ENCODE data around the gene TCF7L2.

The TCF7L2 gene

GRCh38 chr10:113129117-113129516 lies 179.1 kb downstream of the TCF7L2 start:
- Mint-ChIP-seq H3K27me3 (peaks cover 18 to 26% of the 10 kb centered on the region in 2 donors), H3K27ac (no peak overlapping the region), H3K4me1 (ENCODE audit: low read depth in 2 of 2) (peaks cover 3 to 5% of the 10 kb centered on the region in 2 donors), H3K36me3 (ENCODE audit: insufficient read depth) (peaks cover 6% of the 10 kb centered on the region), H3K4me3 (no peak overlapping the region), H3K9me3 (no peaks in the 10 kb centered on the region)
- ATAC-seq (replicated peaks), result no peak
- DNase-seq, result no peak

DNA sequence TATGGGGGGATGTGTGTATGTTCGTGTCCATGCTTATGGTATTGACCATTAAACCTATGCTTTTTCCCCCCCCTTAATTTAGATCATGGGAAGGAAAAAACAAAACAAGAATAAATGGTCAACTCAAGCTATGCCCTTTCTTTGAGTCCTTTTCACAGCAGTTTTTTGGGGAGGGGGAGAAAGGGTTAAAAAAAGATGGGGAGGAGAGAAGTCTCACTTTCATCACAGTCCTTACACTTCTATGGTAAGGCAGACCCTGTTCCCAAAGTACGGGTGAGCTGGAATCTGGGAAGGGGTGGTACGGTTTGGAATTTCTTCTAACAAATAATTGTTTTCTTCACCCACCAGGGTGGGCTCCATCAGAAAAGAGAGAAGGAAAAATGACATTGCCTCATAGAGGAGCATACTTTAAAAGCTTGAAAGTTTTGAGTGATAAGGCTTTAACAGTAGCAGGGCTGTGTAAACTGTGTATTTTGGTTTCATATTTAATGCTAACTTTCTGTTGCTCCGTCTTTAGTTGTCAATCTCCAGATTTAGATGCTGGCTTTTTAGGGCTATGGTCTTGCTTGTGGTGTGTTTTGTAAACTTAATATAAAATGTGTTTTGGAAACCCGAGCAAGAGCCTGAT lies 180.1 kb downstream of the TCF7L2 start:
- no peaks in the 10 kb centered on the region for H3K9me3 Mint-ChIP-seq
- ATAC-seq (replicated peaks), result no peak
- no peak overlapping the region for H3K27ac Mint-ChIP-seq
- DNase-seq, result no peak
- peaks cover 3 to 5% of the 10 kb centered on the region in 2 donors for H3K4me1 Mint-ChIP-seq (ENCODE audit: low read depth in 2 of 2)
- H3K4me3 Mint-ChIP-seq, result no peak overlapping the region
- H3K27me3 Mint-ChIP-seq, result peaks cover 11 to 16% of the 10 kb centered on the region in 2 donors
- H3K36me3 Mint-ChIP-seq (ENCODE audit: insufficient read depth), result peaks cover 6% of the 10 kb centered on the region

GRCh38 chr10:113131613-113132261 lies 181.7 kb downstream of the TCF7L2 start:
- DNase-seq (no peak), ATAC-seq (replicated peaks) (no peak)
- Mint-ChIP-seq H3K36me3 (ENCODE audit: insufficient read depth) (peaks cover 3% of the 10 kb centered on the region), H3K4me3 (no peak overlapping the region), H3K9me3 (no peaks in the 10 kb centered on the region), H3K27ac (no peak overlapping the region), H3K4me1 (ENCODE audit: low read depth in 2 of 2) (no peaks in the 10 kb centered on the region), H3K27me3 (peaks cover 6 to 9% of the 10 kb centered on the region in 2 donors)

DNA sequence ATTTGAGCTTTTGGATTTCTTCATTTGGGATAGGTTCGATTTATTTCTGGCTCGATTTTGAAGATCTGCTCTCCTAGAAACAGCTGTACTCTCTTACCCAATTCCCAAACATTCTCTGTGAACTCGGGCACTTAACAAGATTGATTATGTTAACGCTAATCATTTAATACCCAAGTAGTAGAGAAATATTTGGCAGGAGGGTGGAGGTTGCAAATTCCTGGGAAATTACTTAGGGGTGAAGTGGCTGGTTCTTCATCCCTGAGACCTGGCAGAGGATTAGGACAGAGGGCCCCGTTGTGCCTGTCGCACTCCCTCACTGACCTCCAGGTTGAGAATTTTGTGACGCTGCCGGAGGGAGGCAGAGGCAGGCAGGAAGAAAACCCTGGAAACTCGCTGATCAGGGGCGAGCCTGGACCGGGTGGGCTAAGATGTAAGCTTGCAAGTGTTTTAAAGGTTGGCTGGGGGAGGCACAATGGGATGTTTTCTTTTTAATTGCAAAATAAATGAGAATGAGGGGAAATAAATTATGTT lies 182.6 kb downstream of the TCF7L2 start:
- Mint-ChIP-seq H3K4me1 (ENCODE audit: low read depth in 2 of 2) (no peaks in the 10 kb centered on the region), H3K36me3 (ENCODE audit: insufficient read depth) (peaks cover 3% of the 10 kb centered on the region)

DNA sequence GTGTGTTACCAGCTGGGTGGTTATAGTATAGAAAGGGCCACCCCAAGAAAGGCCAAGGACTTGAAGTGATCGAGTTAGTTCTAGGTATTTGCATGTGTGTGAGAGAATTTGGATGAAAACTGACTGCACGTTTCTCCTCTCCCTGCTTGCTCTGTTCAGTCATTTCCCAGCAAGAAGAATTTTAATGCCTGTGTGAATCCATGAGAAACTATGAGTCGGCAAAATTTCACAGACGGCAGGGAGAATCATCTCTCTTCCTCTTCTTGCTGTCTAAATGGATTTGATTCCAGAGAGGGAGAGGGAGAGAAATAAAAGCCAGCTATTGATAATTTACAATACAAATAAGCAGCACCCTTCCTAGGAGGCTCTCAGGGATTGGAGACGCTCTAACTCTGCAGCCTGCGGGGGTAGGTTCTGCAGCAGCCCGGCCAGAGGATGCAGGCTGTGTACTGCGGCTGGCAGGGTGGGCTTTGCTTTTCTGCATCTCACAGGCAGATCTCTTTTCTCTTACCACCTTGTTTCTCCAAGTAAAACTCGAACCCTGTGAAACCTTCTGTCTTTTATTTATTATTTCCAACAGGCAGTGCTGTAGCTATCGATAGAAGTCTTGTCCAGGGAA lies 183.6 kb downstream of the TCF7L2 start:
- Mint-ChIP-seq H3K27ac (peak overlapping the region; percentile 35 to 50), H3K4me1 (ENCODE audit: low read depth in 2 of 2) (no peaks in the 10 kb centered on the region), H3K27me3 (no peaks in the 10 kb centered on the region), H3K4me3 (no peak overlapping the region), H3K36me3 (ENCODE audit: insufficient read depth) (peaks cover 3% of the 10 kb centered on the region), H3K9me3 (no peaks in the 10 kb centered on the region)
- ATAC-seq (replicated peaks) (no peak), DNase-seq (no peak)

More for the DNA sequence above, 182.6 kb downstream of the TCF7L2 start:
- DNase-seq (no peak), ATAC-seq (replicated peaks) (no peak)
- Mint-ChIP-seq H3K27ac (no peak overlapping the region), H3K27me3 (peaks cover under 1 to 2% of the 10 kb centered on the region in 2 donors), H3K9me3 (no peaks in the 10 kb centered on the region), H3K4me3 (no peak overlapping the region)

DNA sequence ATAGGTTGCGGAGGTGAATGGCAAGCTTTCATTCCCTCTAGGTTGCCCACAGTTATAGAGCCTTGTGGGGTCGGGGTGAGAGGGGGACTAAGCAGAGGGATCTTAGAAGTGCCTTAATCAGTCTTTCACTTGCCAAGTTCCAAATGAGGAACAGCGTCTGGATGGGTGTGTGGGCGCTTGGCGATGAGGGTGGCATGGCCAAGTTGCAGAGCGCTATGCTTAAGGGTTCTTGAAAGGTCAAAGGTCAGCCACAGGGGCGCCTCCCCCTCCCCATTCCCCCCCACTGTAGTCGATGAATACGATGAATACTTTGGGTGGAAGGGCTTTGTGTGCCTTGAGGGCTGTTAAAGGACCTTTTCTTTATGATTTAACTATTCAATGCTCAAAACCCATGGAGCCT lies 185.0 kb downstream of the TCF7L2 start:
- Mint-ChIP-seq H3K27me3 (no peaks in the 10 kb centered on the region), H3K36me3 (ENCODE audit: insufficient read depth) (peaks cover 3% of the 10 kb centered on the region), H3K27ac (no peak overlapping the region), H3K4me1 (ENCODE audit: low read depth in 2 of 2) (peaks cover 3 to 6% of the 10 kb centered on the region in 2 donors), H3K9me3 (no peaks in the 10 kb centered on the region), H3K4me3 (no peak overlapping the region)
- DNase-seq, result no peak
- ATAC-seq (replicated peaks), result no peak

DNA sequence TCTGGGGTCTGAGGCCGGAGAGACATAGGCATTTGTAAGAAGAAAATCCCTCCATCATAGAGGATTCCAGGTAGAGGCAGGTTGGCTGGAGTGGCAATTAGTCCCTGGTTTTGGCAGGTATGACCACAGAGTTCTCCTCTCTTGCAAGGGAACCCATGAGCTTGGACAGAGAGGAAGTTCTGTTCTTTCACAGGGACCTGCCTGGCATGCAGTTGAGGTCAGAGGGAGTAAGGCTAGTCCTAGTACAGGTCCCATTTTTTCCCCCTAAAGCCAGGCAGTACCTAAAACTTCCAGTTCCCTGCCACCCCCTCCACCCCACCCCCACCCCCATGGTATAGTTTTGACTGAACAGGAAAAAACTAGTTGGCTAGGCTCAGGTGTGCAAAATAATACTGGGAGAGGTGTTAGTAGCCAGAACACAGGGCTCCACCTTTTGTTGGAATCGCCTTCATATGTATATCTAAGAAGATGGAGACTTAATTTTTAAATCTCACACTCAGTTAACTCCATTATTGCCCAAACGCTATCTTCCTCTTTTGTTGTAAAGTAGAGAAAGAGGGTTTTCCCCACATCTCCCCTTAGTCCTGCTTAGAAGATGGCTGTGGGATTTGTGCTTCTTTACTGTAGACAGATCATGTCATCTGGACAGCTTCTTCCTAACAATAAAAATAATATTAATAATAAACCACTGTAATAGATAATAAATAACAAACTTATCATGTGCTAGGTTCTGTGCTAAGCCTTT lies 188.1 kb downstream of the TCF7L2 start:
- ATAC-seq (replicated peaks), result no peak
- Mint-ChIP-seq H3K9me3 (no peaks in the 10 kb centered on the region), H3K4me1 (ENCODE audit: low read depth in 2 of 2) (peaks cover 3 to 6% of the 10 kb centered on the region in 2 donors), H3K36me3 (ENCODE audit: insufficient read depth) (no peaks in the 10 kb centered on the region), H3K4me3 (no peak overlapping the region), H3K27ac (no peak overlapping the region), H3K27me3 (no peaks in the 10 kb centered on the region)
- DNase-seq, result no peak

- no peak for ATAC-seq (replicated peaks)
- no peaks in the 10 kb centered on the region for H3K9me3 Mint-ChIP-seq
- H3K4me1 Mint-ChIP-seq (ENCODE audit: low read depth in 2 of 2), result peaks cover 3 to 6% of the 10 kb centered on the region in 2 donors
- H3K27ac Mint-ChIP-seq, result no peak overlapping the region
- H3K36me3 Mint-ChIP-seq (ENCODE audit: insufficient read depth), result peaks cover 4% of the 10 kb centered on the region
- no peaks in the 10 kb centered on the region for H3K27me3 Mint-ChIP-seq
- no peak for DNase-seq
- H3K4me3 Mint-ChIP-seq, result no peak overlapping the region
Measured at GRCh38 chr10:113138937-113139585, 189.0 kb downstream of the TCF7L2 start.

- Mint-ChIP-seq H3K27ac (no peak overlapping the region), H3K36me3 (ENCODE audit: insufficient read depth) (peaks cover 4% of the 10 kb centered on the region), H3K27me3 (no peaks in the 10 kb centered on the region), H3K4me3 (no peak overlapping the region), H3K4me1 (ENCODE audit: low read depth in 2 of 2) (peaks cover 3 to 6% of the 10 kb centered on the region in 2 donors), H3K9me3 (no peaks in the 10 kb centered on the region)
- ATAC-seq (replicated peaks), result no peak
- DNase-seq, result no peak
Measured at GRCh38 chr10:113139699-113140098, 189.7 kb downstream of the TCF7L2 start.

GRCh38 chr10:113140143-113141011 lies 190.3 kb downstream of the TCF7L2 start:
- DNase-seq (no peak), ATAC-seq (replicated peaks) (no peak)
- Mint-ChIP-seq H3K27ac (no peak overlapping the region), H3K9me3 (no peaks in the 10 kb centered on the region), H3K36me3 (ENCODE audit: insufficient read depth) (peaks cover 8% of the 10 kb centered on the region), H3K27me3 (no peaks in the 10 kb centered on the region), H3K4me3 (no peak overlapping the region), H3K4me1 (ENCODE audit: low read depth in 2 of 2) (peaks cover 3 to 6% of the 10 kb centered on the region in 2 donors)

GRCh38 chr10:113142601-113143362 lies 192.7 kb downstream of the TCF7L2 start:
- DNase-seq, result no peak
- no peaks in the 10 kb centered on the region for H3K27me3 Mint-ChIP-seq
- peaks cover 12% of the 10 kb centered on the region for H3K36me3 Mint-ChIP-seq (ENCODE audit: insufficient read depth)
- peaks cover 3 to 6% of the 10 kb centered on the region in 2 donors for H3K4me1 Mint-ChIP-seq (ENCODE audit: low read depth in 2 of 2)
- no peaks in the 10 kb centered on the region for H3K9me3 Mint-ChIP-seq
- H3K27ac Mint-ChIP-seq, result no peak overlapping the region
- H3K4me3 Mint-ChIP-seq, result no peak overlapping the region
- no peak for ATAC-seq (replicated peaks)

DNA sequence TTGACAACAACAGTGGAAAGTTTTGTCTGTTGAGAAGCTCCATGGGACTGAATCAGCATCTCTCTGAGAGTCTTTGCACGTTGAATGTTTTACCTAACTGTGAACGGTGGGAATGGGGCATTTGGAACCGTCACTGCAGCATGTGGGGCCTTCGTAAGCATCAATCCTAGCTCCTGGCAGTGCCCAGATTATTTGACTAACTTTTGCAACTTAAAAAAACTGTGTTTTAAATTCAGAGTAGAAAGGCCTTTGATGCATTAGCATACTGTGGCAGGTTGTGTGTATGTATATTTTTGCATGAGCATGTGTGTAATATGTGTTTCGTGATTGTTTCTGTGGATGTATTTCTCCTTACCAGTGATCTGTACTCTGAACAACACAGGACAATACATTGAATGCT lies 194.5 kb downstream of the TCF7L2 start:
- ATAC-seq (replicated peaks), result no peak

More for the DNA sequence above, 194.5 kb downstream of the TCF7L2 start:
- Mint-ChIP-seq H3K4me3 (no peak overlapping the region), H3K9me3 (no peaks in the 10 kb centered on the region), H3K27me3 (no peaks in the 10 kb centered on the region), H3K4me1 (ENCODE audit: low read depth in 2 of 2) (no peaks in the 10 kb centered on the region), H3K36me3 (ENCODE audit: insufficient read depth) (peaks cover 12% of the 10 kb centered on the region), H3K27ac (no peak overlapping the region)
- DNase-seq, result no peak

Data from effector memory CD8-positive, alpha-beta T cell (primary cell).